K562 (cell line): Measurements from ENCODE around the gene ANAPC13. TPM values are rescaled to one million over a fixed set of nuclear protein-coding genes. Genes with fewer than 3 reads are reported as not detected.

Source experiments
- ATF4 ChIP-seq: fragments of 450-650 bp; formaldehyde crosslinking; IDR thresholded peaks from 2 replicates; pipeline ENCODE4 v1.4.0; 2022; ENCODE audit warnings: mild to moderate bottlenecking, moderate library complexity
- CC2D1A ChIP-seq: fragments of 450-650 bp; IDR thresholded peaks from 2 replicates; pipeline ENCODE4 v1.6.1; 2017; ENCODE audit warnings: mild to moderate bottlenecking
- CHCHD3 ChIP-seq: fragments of 250-450 bp; sonication (Bioruptor Pico); IDR thresholded peaks from 2 replicates; pipeline ENCODE4 v2.1.2; 2022; ENCODE audit warnings: mild to moderate bottlenecking
- DDX20 ChIP-seq: fragments of 450-650 bp; IDR thresholded peaks from 2 replicates; pipeline ENCODE4 v1.6.1; 2016; ENCODE audit warnings: missing genetic modification characterization, low read depth, mild to moderate bottlenecking, missing compliant biosample characterization, moderate library complexity
- HDAC6 ChIP-seq: IDR thresholded peaks from 2 replicates; pipeline ENCODE4 v1.6.1; 2012; ENCODE audit warnings: low read depth, mild to moderate bottlenecking, control low read depth, inconsistent platforms, low read length, moderate library complexity
- HMBOX1 ChIP-seq: sonication (generic); IDR thresholded peaks from 2 replicates; pipeline ENCODE4 v1.6.1; 2016
- JUNB ChIP-seq: fragments of 450-650 bp; formaldehyde crosslinking; conservative IDR thresholded peaks from 2 replicates; pipeline ENCODE4 v1.4.0; 2020; ENCODE audit warnings: mild to moderate bottlenecking
- NFRKB ChIP-seq: fragments of 450-650 bp; IDR thresholded peaks from 2 replicates; pipeline ENCODE4 v1.6.1; 2016; ENCODE audit warnings: low read depth
- PHF8 ChIP-seq: fragments of 200-600 bp; sonication (generic); IDR thresholded peaks from 2 replicates; pipeline ENCODE4 v1.6.1; 2012; ENCODE audit warnings: mixed run types, mild to moderate bottlenecking, inconsistent platforms, low read length, moderate library complexity, borderline replicate concordance
- SMAD2 ChIP-seq: fragments of 150-350 bp; IDR thresholded peaks from 2 replicates; pipeline ENCODE4 v1.6.1; 2014; ENCODE audit warnings: low read depth, mild to moderate bottlenecking, low read length
- SUPT5H ChIP-seq: fragments of 450-650 bp; IDR thresholded peaks from 2 replicates; pipeline ENCODE4 v1.6.1; 2016
- TRIM24 ChIP-seq, 2 experiments: fragments of 450-650 bp; IDR thresholded peaks; 2 replicates each; pipeline ENCODE4 v1.6.1; 2016
- TRIM28 ChIP-seq: fragments of 450-650 bp; IDR thresholded peaks from 2 replicates; pipeline ENCODE4 v1.6.1; 2017
- TSC22D4 ChIP-seq: fragments of 450-650 bp; IDR thresholded peaks from 2 replicates; pipeline ENCODE4 v1.6.1; 2016; ENCODE audit warnings: missing genetic modification characterization, missing biosample characterization, control low read depth
- ZEB2 ChIP-seq: fragments of 450-650 bp; IDR thresholded peaks from 2 replicates; pipeline ENCODE4 v1.6.1; 2016
- ZNF121 ChIP-seq: sonication (generic); formaldehyde crosslinking; conservative IDR thresholded peaks from 2 replicates; pipeline ENCODE4 v1.8.0; 2022; ENCODE audit warnings: missing genetic modification reagents
- ZNF280B ChIP-seq: fragments of 250-450 bp; sonication (Bioruptor Pico); IDR thresholded peaks from 2 replicates; pipeline ENCODE4 v1.5.1; 2021; ENCODE audit warnings: mild to moderate bottlenecking
- ZNF512 ChIP-seq: IDR thresholded peaks from 2 replicates; pipeline ENCODE4 v1.6.1; 2016; ENCODE audit warnings: missing genetic modification characterization, missing compliant biosample characterization
- ZNF561 ChIP-seq: fragments of 450-650 bp; formaldehyde crosslinking; conservative IDR thresholded peaks from 2 replicates; pipeline ENCODE4 v1.4.0; 2020; ENCODE audit warnings: mild to moderate bottlenecking, moderate library complexity
- ZNF609 ChIP-seq: sonication (generic); formaldehyde crosslinking; IDR thresholded peaks from 2 replicates; pipeline ENCODE4 v1.8.1; 2023; ENCODE audit warnings: missing genetic modification reagents, mild to moderate bottlenecking, borderline replicate concordance
- ZNF785 ChIP-seq: fragments of 250-450 bp; sonication (Bioruptor Pico); IDR thresholded peaks from 2 replicates; pipeline ENCODE4 v1.4.0; 2020; ENCODE audit warnings: mild to moderate bottlenecking
- polyA plus RNA-seq, 8 experiments: library from polyadenylated mRNA; depleted of rRNA in 4 of 8; stranded (reverse) in 5 of 8; unstranded in 3 of 8; fragments of >200 nt; fragmentation: Nextera tagmentation in 2 of 8; fragmentation: Illumina TruSeq in 1 of 8; extraction: Ambion mirVana in 2 of 8; extraction: Trizol in 1 of 8; gene quantifications; 2 replicates each; pipeline versions ENCODE4 v1.2.1 to v1.2.3, GENCODE V29; 2011 to 2014; ENCODE audit warnings: inconsistent platforms in 1 of 8, missing spikeins in 1 of 8
- total RNA-seq, 7 experiments: library from RNA; depleted of rRNA in 6 of 7; stranded (reverse); fragments of >200 nt in 6 of 7; fragmentation: Illumina TruSeq in 2 of 7; extraction: Trizol in 2 of 7; gene quantifications; 2 replicates each; pipeline versions ENCODE4 v1.2.1 to v1.2.3, GENCODE V29; 2011 to 2021; ENCODE audit warnings: low replicate concordance in 1 of 7

Gene ANAPC13
- total and polyA plus RNA-seq, 9 of the 15 experiments (the other 6 are each of a cell fraction or from before 2014, with no cell fraction given): 48.5 to 238 (median 68.5) TPM

GRCh38 chr3:134496471-134497071 lies 10.8 kb upstream of the ANAPC13 start (continued):
- TF ChIP-seq ATF4 (CRISPR knock-in tag): peak; percentile 84
- no peak; the same call in 1 of the 2 replicates for TF ChIP-seq ZNF280B (CRISPR knock-in tag)
- no peak for TF ChIP-seq PHF8
- TF ChIP-seq TRIM24 (IDR thresholded peaks at IDR 0.05): peak; percentile 93
- TF ChIP-seq SMAD2: no peak
- TF ChIP-seq TSC22D4 (tag): no peak
- TF ChIP-seq CC2D1A: peak; percentile 36; the same call in 1 of the 2 replicates
- TF ChIP-seq ZNF609: no peak
- TF ChIP-seq ZNF121 (CRISPR knock-in tag): no peak
- TF ChIP-seq ZNF561 (CRISPR knock-in tag): 0 out of 2 replicates have a peak, but pooled peaks have one; percentile 56
- TF ChIP-seq ZNF512 (tag): no peak
- TF ChIP-seq TRIM28: no peak
- TF ChIP-seq HMBOX1: peak; percentile 51; the same call in 1 of the 2 replicates
- TF ChIP-seq CHCHD3 (CRISPR knock-in tag): no peak
- no peak for TF ChIP-seq SUPT5H
- TF ChIP-seq NFRKB: no peak
- 0 out of 2 replicates have a peak, but pooled peaks have one; percentile 40 for TF ChIP-seq ZNF785 (CRISPR knock-in tag)
- no peak for TF ChIP-seq JUNB (CRISPR knock-in tag)
- TF ChIP-seq DDX20: peak; percentile 91
- no peak for TF ChIP-seq HDAC6
- TF ChIP-seq ZEB2: 0 out of 2 replicates have a peak, but pooled peaks have one; percentile 23
